MM.1S (cell line): Measurements from ENCODE around the gene IFIT1.

ENCODE experiments used
- CTCF ChIP-seq: fragments of 300-600 bp; sonication (generic); IDR thresholded peaks from 2 replicates; pipeline ENCODE4 v1.5.1; 2016; ENCODE audit warnings: antibody characterized with exemption, low read length, mixed read lengths
- EZH2phosphoT487 ChIP-seq: fragments of 300-600 bp; sonication (generic); IDR thresholded peaks from 2 replicates; pipeline ENCODE4 v1.6.1; 2018; ENCODE audit warnings: antibody characterized with exemption, low read length

GRCh38 chr10:89344156-89344555 is 48.3 kb upstream of the IFIT1 start:
- no peak for TF ChIP-seq CTCF
- TF ChIP-seq EZH2phosphoT487: no peak
